ENCODE measurements around the gene TM2D3. TPM values are rescaled to one million over a fixed set of nuclear protein-coding genes. Genes with fewer than 3 reads are reported as not detected.

TM2D3 gene
- total and polyA plus RNA-seq, 2 donors (not counting 1 experiment from before 2014, with no cell fraction given), result 35.5 to 63.5 TPM

DNA sequence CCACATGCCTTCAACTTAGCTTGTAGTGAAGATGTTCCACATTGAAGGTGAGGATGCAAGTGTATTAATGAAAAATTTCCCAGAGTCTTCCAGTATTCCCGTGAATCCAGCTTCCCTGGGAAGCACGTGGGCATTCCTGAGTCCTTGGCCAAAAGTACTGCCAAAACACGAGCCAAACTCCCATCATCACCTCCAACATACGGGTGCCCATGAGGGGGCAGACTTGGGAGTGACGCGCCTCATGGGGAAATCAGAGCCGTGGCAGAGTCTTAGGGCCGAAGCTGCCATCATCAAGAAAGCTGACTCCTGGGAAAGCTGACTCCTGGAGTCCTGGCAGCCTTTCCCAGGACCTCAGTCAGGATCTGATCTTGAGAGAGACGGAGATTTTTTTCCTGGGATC is 20.1 kb upstream of the TM2D3 start:
- no peaks in the 10 kb centered on the region for H3K27me3 Mint-ChIP-seq
- 97% methylated on average over 7 of the region's 9 CpGs for WGBS (ENCODE audit: insufficient coverage)
- no peak for DNase-seq
- H3K4me1 Mint-ChIP-seq, result peaks cover 6% of the 10 kb centered on the region
- no peak overlapping the region for H3K4me3 Mint-ChIP-seq
- no peak for ATAC-seq (ENCODE audit: low read depth)
- TF ChIP-seq, protein P1, sequence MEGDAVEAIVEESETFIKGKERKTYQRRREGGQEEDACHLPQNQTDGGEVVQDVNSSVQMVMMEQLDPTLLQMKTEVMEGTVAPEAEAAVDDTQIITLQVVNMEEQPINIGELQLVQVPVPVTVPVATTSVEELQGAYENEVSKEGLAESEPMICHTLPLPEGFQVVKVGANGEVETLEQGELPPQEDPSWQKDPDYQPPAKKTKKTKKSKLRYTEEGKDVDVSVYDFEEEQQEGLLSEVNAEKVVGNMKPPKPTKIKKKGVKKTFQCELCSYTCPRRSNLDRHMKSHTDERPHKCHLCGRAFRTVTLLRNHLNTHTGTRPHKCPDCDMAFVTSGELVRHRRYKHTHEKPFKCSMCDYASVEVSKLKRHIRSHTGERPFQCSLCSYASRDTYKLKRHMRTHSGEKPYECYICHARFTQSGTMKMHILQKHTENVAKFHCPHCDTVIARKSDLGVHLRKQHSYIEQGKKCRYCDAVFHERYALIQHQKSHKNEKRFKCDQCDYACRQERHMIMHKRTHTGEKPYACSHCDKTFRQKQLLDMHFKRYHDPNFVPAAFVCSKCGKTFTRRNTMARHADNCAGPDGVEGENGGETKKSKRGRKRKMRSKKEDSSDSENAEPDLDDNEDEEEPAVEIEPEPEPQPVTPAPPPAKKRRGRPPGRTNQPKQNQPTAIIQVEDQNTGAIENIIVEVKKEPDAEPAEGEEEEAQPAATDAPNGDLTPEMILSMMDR (IDR thresholded peaks at IDR 0.05), result no peak
- TF ChIP-seq EZH2 (IDR thresholded peaks at IDR 0.05; ENCODE audit: borderline replicate concordance, insufficient read depth, low read depth, low read length, poor library complexity, severe bottlenecking), result no peak
- H3K27ac ChIP-seq (ENCODE audit: low read length in 2 of 2), result no peak overlapping the region
- ChIA-PET CTCF (interaction anchor here (1.5 kb wide), 1 partner anchor 18 kb away, joined by 3 read pairs; no protein-coding TSS in a partner anchor), POLR2A (no interaction called here)
- H3K4me3 ChIP-seq (ENCODE audit: control extremely low read depth in 1 of 5, extremely low read depth in 1 of 5, insufficient read depth in 1 of 5, low read depth in 2 of 5, low read length in 4 of 5), result no peak overlapping the region
- intact Hi-C loops (cut with micrococcal nuclease), result no loop called here
- peaks cover 6 to 47% of the 10 kb centered on the region in 2 experiments for H3K36me3 ChIP-seq (replicated peaks in 1 of 2; ENCODE audit: control extremely low read depth in 1 of 2, control insufficient read depth in 1 of 2, extremely low read depth in 1 of 2, insufficient read depth in 2 of 2, low read length in 1 of 2)
- H3K27me3 ChIP-seq (replicated peaks in 1 of 4; ENCODE audit: control extremely low read depth in 1 of 4, control insufficient read depth in 3 of 4, insufficient read depth in 4 of 4, low read length in 3 of 4), result no peaks in the 10 kb centered on the region
- no peaks in the 10 kb centered on the region for H3K79me2 ChIP-seq (ENCODE audit: control insufficient read depth, insufficient read depth, low read length)
- H3K27ac Mint-ChIP-seq, result no peak overlapping the region
- H4K20me1 ChIP-seq (ENCODE audit: control insufficient read depth, insufficient read depth, low read length, poor library complexity, severe bottlenecking), result no peaks in the 10 kb centered on the region
- H3K9me3 ChIP-seq (ENCODE audit: control extremely low read depth in 1 of 3, control insufficient read depth in 2 of 3, insufficient read depth in 1 of 3, low read length in 2 of 3), result peaks cover 0 to 4% (median 0%) of the 10 kb centered on the region in 3 donors
- no peaks in the 10 kb centered on the region for H3K9me3 Mint-ChIP-seq (ENCODE audit: insufficient read depth)
- H3K4me2 ChIP-seq (replicated peaks; ENCODE audit: low read depth, low read length, poor library complexity, severe bottlenecking), result no peak overlapping the region
- H2AFZ ChIP-seq (ENCODE audit: insufficient read depth, low read depth, low read length, poor library complexity, severe bottlenecking), result no peak overlapping the region
- H3K9ac ChIP-seq (ENCODE audit: low read length), result no peak overlapping the region
- no peaks in the 10 kb centered on the region for H3K4me1 ChIP-seq (ENCODE audit: control insufficient read depth in 2 of 2, insufficient read depth in 2 of 2, low read length in 2 of 2)

DNA sequence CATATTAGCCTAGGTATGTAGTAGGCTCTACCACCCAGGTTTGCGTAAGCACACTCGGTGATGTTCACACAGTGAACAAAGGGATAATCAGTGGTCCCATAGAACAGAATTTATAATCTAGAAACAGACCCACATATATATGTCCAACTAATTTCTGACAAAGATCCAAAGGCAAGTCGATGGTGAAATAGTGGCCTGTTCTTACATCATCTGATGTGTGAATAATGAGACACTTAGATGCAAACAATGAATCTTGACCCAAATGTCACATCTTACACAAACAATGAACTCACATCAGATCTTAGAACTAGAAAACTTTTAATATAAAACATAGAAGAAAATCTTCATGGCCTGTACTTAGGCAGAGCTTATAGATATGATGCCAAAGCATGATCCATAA is 17.6 kb upstream of the TM2D3 start:
- intact Hi-C loops (cut with micrococcal nuclease), result no loop called here
- ATAC-seq (ENCODE audit: low read depth) (no peak), DNase-seq (no peak)
- Mint-ChIP-seq H3K27me3 (no peaks in the 10 kb centered on the region), H3K4me3 (no peak overlapping the region), H3K27ac (no peak overlapping the region), H3K4me1 (no peaks in the 10 kb centered on the region), H3K9me3 (ENCODE audit: insufficient read depth) (no peaks in the 10 kb centered on the region)
- H3K4me3 ChIP-seq (ENCODE audit: control extremely low read depth in 1 of 5, extremely low read depth in 1 of 5, insufficient read depth in 1 of 5, low read depth in 2 of 5, low read length in 4 of 5), result no peak overlapping the region
- no peak overlapping the region for H3K4me2 ChIP-seq (replicated peaks; ENCODE audit: low read depth, low read length, poor library complexity, severe bottlenecking)
- no CpG with 5 or more reads among the region's 3 CpGs for WGBS (ENCODE audit: insufficient coverage)
- no peaks in the 10 kb centered on the region for H3K79me2 ChIP-seq (ENCODE audit: control insufficient read depth, insufficient read depth, low read length)
- H2AFZ ChIP-seq (ENCODE audit: insufficient read depth, low read depth, low read length, poor library complexity, severe bottlenecking), result no peak overlapping the region
- peaks cover 5 to 43% of the 10 kb centered on the region in 2 experiments for H3K36me3 ChIP-seq (replicated peaks in 1 of 2; ENCODE audit: control extremely low read depth in 1 of 2, control insufficient read depth in 1 of 2, extremely low read depth in 1 of 2, insufficient read depth in 2 of 2, low read length in 1 of 2)
- no peaks in the 10 kb centered on the region for H4K20me1 ChIP-seq (ENCODE audit: control insufficient read depth, insufficient read depth, low read length, poor library complexity, severe bottlenecking)
- TF ChIP-seq EZH2 (IDR thresholded peaks at IDR 0.05; ENCODE audit: borderline replicate concordance, insufficient read depth, low read depth, low read length, poor library complexity, severe bottlenecking), result no peak
- TF ChIP-seq, protein P1 (IDR thresholded peaks at IDR 0.05), result no peak
- POLR2A ChIA-PET, result no interaction called here
- no peaks in the 10 kb centered on the region for H3K4me1 ChIP-seq (ENCODE audit: control insufficient read depth in 2 of 2, insufficient read depth in 2 of 2, low read length in 2 of 2)
- CTCF ChIA-PET, result no interaction called here
- H3K9ac ChIP-seq (ENCODE audit: low read length), result no peak overlapping the region
- peaks cover 0 to 4% (median 0%) of the 10 kb centered on the region in 3 donors for H3K9me3 ChIP-seq (ENCODE audit: control extremely low read depth in 1 of 3, control insufficient read depth in 2 of 3, insufficient read depth in 1 of 3, low read length in 2 of 3)
- no peak overlapping the region for H3K27ac ChIP-seq (ENCODE audit: low read length in 2 of 2)
- no peaks in the 10 kb centered on the region for H3K27me3 ChIP-seq (replicated peaks in 1 of 4; ENCODE audit: control extremely low read depth in 1 of 4, control insufficient read depth in 3 of 4, insufficient read depth in 4 of 4, low read length in 3 of 4)

Data from B cell (primary cell).